IMR-90 (cell line): ENCODE measurements around the gene PIH1D1. TPM values are rescaled to one million over a fixed set of nuclear protein-coding genes. Genes with fewer than 3 reads are reported as not detected.

ENCODE experiments used
- ATAC-seq: fragments of 200-7000 bp; cut with Tn5 transposase; 2 replicates; pipeline ENCODE4 v1.9.1; 2020; ENCODE audit warnings: low read depth, mild to moderate bottlenecking, moderate library complexity
- BruUV-seq: library from RNA; stranded (reverse); fragments of 400-500 nt; replicated peaks from 2 replicates; lab custom pipeline; 2021; lab: Mats Ljungman, UMichigan
- CTCF ChIA-PET: fragments of 300-600 bp; formaldehyde crosslinking; extraction: SDS; loops from one replicate; lab custom pipeline; 2021; ENCODE audit warnings: antibody characterized with exemption; lab: Yijun Ruan, JAX
- POLR2A ChIA-PET: fragments of 300-600 bp; sonication (Branson Sonifier 250); formaldehyde crosslinking; loops from one replicate; lab custom pipeline; 2022; ENCODE audit warnings: antibody characterized with exemption; ENCODE audit not compliant: unreplicated experiment; lab: Charles Lee
- DNase-seq: peaks from one replicate; pipeline ENCODE4 v3.0.0; 2013
- H2AFZ ChIP-seq: replicated peaks from 2 replicates; pipeline ENCODE3; 2013; ENCODE audit warnings: low read length, mild to moderate bottlenecking; ENCODE audit not compliant: poor library complexity
- H2AK5ac ChIP-seq: 2 replicates; pipeline ENCODE4 v1.6.1; 2013; ENCODE audit warnings: low read depth, low read length, inconsistent platforms
- H2AK9ac ChIP-seq: replicated peaks from 2 replicates; pipeline ENCODE3; 2013; ENCODE audit warnings: mild to moderate bottlenecking, low read depth, low read length, moderate library complexity; ENCODE audit not compliant: poor library complexity
- H2BK120ac ChIP-seq: 2 replicates; pipeline ENCODE4 v1.6.1; 2013; ENCODE audit warnings: low read depth, low read length, inconsistent platforms
- H2BK15ac ChIP-seq: 3 replicates; pipeline ENCODE4 v1.6.1; 2013; ENCODE audit warnings: low read depth, low read length, inconsistent platforms
- H2BK20ac ChIP-seq: 2 replicates; pipeline ENCODE4 v1.6.1; 2013; ENCODE audit warnings: low read depth, mild to moderate bottlenecking, inconsistent platforms, low read length, moderate library complexity
- H2BK5ac ChIP-seq: 2 replicates; pipeline ENCODE4 v1.6.1; 2013; ENCODE audit warnings: mild to moderate bottlenecking, low read depth, low read length, inconsistent platforms; ENCODE audit not compliant: poor library complexity, severe bottlenecking
- H3K14ac ChIP-seq: replicated peaks from 2 replicates; pipeline ENCODE4 v1.6.1; 2013; ENCODE audit warnings: low read depth, low read length, inconsistent platforms
- H3K18ac ChIP-seq: 2 replicates; pipeline ENCODE4 v1.6.1; 2013; ENCODE audit warnings: low read depth, low read length, control low read depth
- H3K23ac ChIP-seq: 2 replicates; pipeline ENCODE4 v1.6.1; 2013; ENCODE audit warnings: low read depth, low read length, inconsistent platforms
- H3K27ac ChIP-seq: 2 replicates; pipeline ENCODE4 v1.5.1; 2013; ENCODE audit warnings: mild to moderate bottlenecking, control low read depth, low read length; ENCODE audit not compliant: insufficient read depth
- H3K27me3 ChIP-seq: 2 replicates; pipeline ENCODE4 v1.6.1; 2013; ENCODE audit warnings: low read length; ENCODE audit not compliant: control insufficient read depth, insufficient read depth
- H3K36me3 ChIP-seq: 2 replicates; pipeline ENCODE4 v1.6.1; 2013; ENCODE audit warnings: low read length, mixed read lengths; ENCODE audit not compliant: control insufficient read depth, insufficient read depth
- H3K4ac ChIP-seq: 2 replicates; pipeline ENCODE4 v1.6.1; 2013; ENCODE audit warnings: low read depth, low read length, inconsistent platforms
- H3K4me1 ChIP-seq: 2 replicates; pipeline ENCODE4 v1.6.1; 2013; ENCODE audit warnings: low read length, mixed read lengths; ENCODE audit not compliant: control insufficient read depth, insufficient read depth
- H3K4me2 ChIP-seq: 2 replicates; pipeline ENCODE4 v1.6.1; 2013; ENCODE audit warnings: low read depth, mild to moderate bottlenecking, control low read depth, low read length, moderate library complexity
- H3K4me3 ChIP-seq: 2 replicates; pipeline ENCODE4 v1.5.1; 2013; ENCODE audit warnings: low read depth, mild to moderate bottlenecking, control low read depth, low read length, moderate library complexity; ENCODE audit not compliant: insufficient read depth
- H3K56ac ChIP-seq: 2 replicates; pipeline ENCODE4 v1.6.1; 2013; ENCODE audit warnings: low read length, inconsistent platforms; ENCODE audit not compliant: insufficient read depth; ENCODE audit errors: extremely low read depth
- H3K79me1 ChIP-seq, 2 experiments: 2 replicates each; pipeline ENCODE4 v1.6.1; 2013; ENCODE audit warnings: low read length in 2 of 2, inconsistent platforms in 1 of 2, low read depth in 1 of 2
- H3K9ac ChIP-seq: 2 replicates; pipeline ENCODE4 v1.6.1; 2013; ENCODE audit warnings: low read depth, low read length, control low read depth
- H3K9me1 ChIP-seq: 2 replicates; pipeline ENCODE4 v1.6.1; 2013; ENCODE audit warnings: low read length, inconsistent platforms; ENCODE audit not compliant: insufficient read depth
- H3K9me3 ChIP-seq: 2 replicates; pipeline ENCODE4 v1.6.1; 2013; ENCODE audit warnings: low read length; ENCODE audit not compliant: control insufficient read depth, insufficient read depth
- H4K20me1 ChIP-seq: 2 replicates; pipeline ENCODE4 v1.6.1; 2013; ENCODE audit warnings: low read length, inconsistent platforms; ENCODE audit not compliant: insufficient read depth
- H4K5ac ChIP-seq: 2 replicates; pipeline ENCODE4 v1.6.1; 2013; ENCODE audit warnings: mild to moderate bottlenecking, low read depth, low read length, control low read depth
- H4K8ac ChIP-seq, 2 experiments: 2 replicates each; pipeline ENCODE4 v1.6.1; 2013; ENCODE audit warnings: low read depth in 2 of 2, low read length in 2 of 2, control low read depth in 1 of 2, inconsistent platforms in 1 of 2
- H4K91ac ChIP-seq: 2 replicates; pipeline ENCODE4 v1.6.1; 2013; ENCODE audit warnings: low read depth, low read length, inconsistent platforms; ENCODE audit not compliant: insufficient read depth
- BHLHE40 ChIP-seq: fragments of 150-350 bp; IDR thresholded peaks from 2 replicates; pipeline ENCODE4 v1.6.1; 2016; ENCODE audit warnings: mild to moderate bottlenecking, low read depth, low read length
- CEBPB ChIP-seq: IDR thresholded peaks from 2 replicates; pipeline ENCODE4 v1.6.1; 2012; ENCODE audit warnings: low read depth, low read length, improper control_type of control experiment
- CHD1 ChIP-seq: IDR thresholded peaks from 2 replicates; pipeline ENCODE4 v1.6.1; 2012; ENCODE audit warnings: low read depth, low read length, improper control_type of control experiment
- CTCF ChIP-seq: conservative IDR thresholded peaks from 2 replicates; pipeline ENCODE4 v1.5.1; 2012; ENCODE audit warnings: mild to moderate bottlenecking, low read depth, low read length, improper control_type of control experiment
- FOS ChIP-seq: fragments of 150-350 bp; IDR thresholded peaks from 2 replicates; pipeline ENCODE4 v1.6.1; 2016; ENCODE audit warnings: low read depth, low read length
- MAFK ChIP-seq: IDR thresholded peaks from 2 replicates; pipeline ENCODE4 v1.6.1; 2012; ENCODE audit warnings: low read depth, low read length, improper control_type of control experiment
- MAZ ChIP-seq: IDR thresholded peaks from 2 replicates; pipeline ENCODE4 v1.6.1; 2012; ENCODE audit warnings: low read depth, mild to moderate bottlenecking, low read length, improper control_type of control experiment, moderate library complexity, borderline replicate concordance
- MXI1 ChIP-seq: IDR thresholded peaks from 2 replicates; pipeline ENCODE4 v1.6.1; 2012; ENCODE audit warnings: low read depth, mild to moderate bottlenecking, low read length, moderate library complexity, borderline replicate concordance
- NFE2L2 ChIP-seq: fragments of 150-350 bp; IDR thresholded peaks from 2 replicates; pipeline ENCODE4 v1.6.1; 2016; ENCODE audit warnings: low read depth, mild to moderate bottlenecking, low read length
- POLR2A ChIP-seq: IDR thresholded peaks from 2 replicates; pipeline ENCODE4 v1.6.1; 2012; ENCODE audit warnings: mild to moderate bottlenecking, low read depth, low read length
- RAD21 ChIP-seq: IDR thresholded peaks from 2 replicates; pipeline ENCODE4 v1.6.1; 2012; ENCODE audit warnings: low read length, improper control_type of control experiment
- RCOR1 ChIP-seq: IDR thresholded peaks from 2 replicates; pipeline ENCODE4 v1.6.1; 2012; ENCODE audit warnings: mild to moderate bottlenecking, low read length, improper control_type of control experiment; ENCODE audit not compliant: insufficient replicate concordance
- RFX5 ChIP-seq: IDR thresholded peaks from 2 replicates; pipeline ENCODE4 v1.8.0; 2012; ENCODE audit warnings: low read depth, mild to moderate bottlenecking, low read length, moderate library complexity
- SMC3 ChIP-seq: fragments of 150-350 bp; IDR thresholded peaks from 2 replicates; pipeline ENCODE4 v1.6.1; 2016; ENCODE audit warnings: low read depth, mild to moderate bottlenecking, antibody characterized with exemption, low read length, moderate library complexity
- USF2 ChIP-seq: fragments of 150-350 bp; IDR thresholded peaks from 2 replicates; pipeline ENCODE4 v1.6.1; 2017; ENCODE audit warnings: mild to moderate bottlenecking, antibody characterized with exemption, low read length, low read depth
- WGBS, 2 experiments: methylation state at CpG; one replicate each; pipeline versions ENCODE4 v1.1.5 to v1.1.7; 2013; ENCODE audit warnings: missing lambda C conversion rate in 2 of 2; ENCODE audit not compliant: insufficient read length in 1 of 2; ENCODE audit errors: extremely low coverage in 2 of 2; 5-methylcytosine and 5-hydroxymethylcytosine counted together
- dilution Hi-C: fragments of 300-500 bp; cut with HindIII; formaldehyde crosslinking; loops from one replicate; pipeline ENCODE4 v1.14.3; 2018; ENCODE audit warnings: low sequenced_read_pairs; ENCODE audit not compliant: unreplicated experiment
- in situ Hi-C: fragments of 300-500 bp; cut with MboI; formaldehyde crosslinking; loops from 3 replicates; pipeline ENCODE4 v1.14.3; 2019; ENCODE audit warnings: low sequenced_read_pairs, inconsistent platforms, mixed read lengths
- intact Hi-C: fragments of 100-400 bp; cut with micrococcal nuclease; formaldehyde crosslinking; loops from 2 replicates; pipeline ENCODE4 v1.10.0; 2022
- polyA plus RNA-seq, 3 experiments: library from polyadenylated mRNA; depleted of rRNA; stranded (reverse); fragments of >200 nt; gene quantifications; 2 replicates each; pipeline ENCODE4 v1.2.3, GENCODE V29; 2012; ENCODE audit warnings: low replicate concordance in 1 of 3
- total RNA-seq: library from RNA; depleted of rRNA; stranded (reverse); fragments of >200 nt; gene quantifications from 2 replicates; pipeline ENCODE4 v1.2.3, GENCODE V29; 2012
- TF ChIP-seq, protein P1 (sequence below): fragments of 150-350 bp; IDR thresholded peaks from 2 replicates; pipeline ENCODE4 v1.6.1; 2016; ENCODE audit warnings: low read depth, mild to moderate bottlenecking, low read length, moderate library complexity, borderline replicate concordance

The PIH1D1 gene
- total and polyA plus RNA-seq, 2 of the 4 experiments (the other 2 are of a cell fraction): 77.9 to 122 TPM

- CTCF ChIA-PET: no interaction called here
Measured at GRCh38 chr19:49498475-49498874, 46.9 kb upstream of the PIH1D1 start.

More at GRCh38 chr19:49498475-49498874, 46.9 kb upstream of the PIH1D1 start:
- Histone ChIP-seq H3K14ac (no peak overlapping the region), H3K9ac (no peak overlapping the region; the same call in 1 of the 2 replicates), H3K27me3 (no peaks in the 10 kb centered on the region), H2AK5ac (no peak overlapping the region), H2BK15ac (no peak overlapping the region), H3K18ac (no peak overlapping the region), H3K4me3 (no peak overlapping the region), H3K9me1 (no peaks in the 10 kb centered on the region), H3K27ac (no peak overlapping the region), H3K4ac (no peak overlapping the region), H2AK9ac (no peak overlapping the region), H2AFZ (no peak overlapping the region), H3K4me2 (no peak overlapping the region), H4K20me1 (peaks cover 29% of the 10 kb centered on the region), H4K8ac (no peak overlapping the region), H4K91ac (no peak overlapping the region), H3K79me1 (peaks cover 21 to 38% of the 10 kb centered on the region in 2 experiments), H3K23ac (0 out of 2 replicates have a peak overlapping the region, but pooled peaks have one; percentile 24), H2BK5ac (no peak overlapping the region), H2BK20ac (no peak overlapping the region), H4K5ac (no peak overlapping the region), H2BK120ac (no peak overlapping the region), H3K9me3 (no peaks in the 10 kb centered on the region), H3K4me1 (peaks cover 10% of the 10 kb centered on the region), H3K36me3 (peaks cover 32% of the 10 kb centered on the region), H3K56ac (no peak overlapping the region)
- WGBS, 2 experiments: 100% methylated on average over 1 of the region's 7 CpGs; no CpG with 5 or more reads in 1 of the 2 experiments
- in situ Hi-C loops (loop anchor here (10.0 kb wide), 1 partner anchor 166 kb away; the partner anchor contains the start of genes BCL2L12 and IRF3), dilution Hi-C loops (no loop called here), intact Hi-C loops (no loop called here)
- TF ChIP-seq RFX5: no peak
- no peak for TF ChIP-seq POLR2A
- no peak for TF ChIP-seq CHD1
- no peak for TF ChIP-seq USF2
- TF ChIP-seq, protein P1, sequence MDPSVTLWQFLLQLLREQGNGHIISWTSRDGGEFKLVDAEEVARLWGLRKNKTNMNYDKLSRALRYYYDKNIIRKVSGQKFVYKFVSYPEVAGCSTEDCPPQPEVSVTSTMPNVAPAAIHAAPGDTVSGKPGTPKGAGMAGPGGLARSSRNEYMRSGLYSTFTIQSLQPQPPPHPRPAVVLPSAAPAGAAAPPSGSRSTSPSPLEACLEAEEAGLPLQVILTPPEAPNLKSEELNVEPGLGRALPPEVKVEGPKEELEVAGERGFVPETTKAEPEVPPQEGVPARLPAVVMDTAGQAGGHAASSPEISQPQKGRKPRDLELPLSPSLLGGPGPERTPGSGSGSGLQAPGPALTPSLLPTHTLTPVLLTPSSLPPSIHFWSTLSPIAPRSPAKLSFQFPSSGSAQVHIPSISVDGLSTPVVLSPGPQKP: no peak
- TF ChIP-seq CTCF: no peak
- no peak for TF ChIP-seq MAFK
- no peak for TF ChIP-seq SMC3
- no peak for TF ChIP-seq FOS
- TF ChIP-seq BHLHE40: no peak
- TF ChIP-seq MAZ: no peak
- no peak for TF ChIP-seq RCOR1
- TF ChIP-seq CEBPB: no peak
- no peak for TF ChIP-seq MXI1
- no peak for TF ChIP-seq NFE2L2
- no peak for TF ChIP-seq RAD21
- DNase-seq: no peak
- BruUV-seq: no TSS peak
- POLR2A ChIA-PET: no interaction called here
- ATAC-seq: no peak
